OCI-M2 (cell line): ENCODE measurements around the gene AURKB.

Experiments used
- DNase-seq: peaks from one replicate; lab custom pipeline; 2025; ENCODE audit not compliant: unreplicated experiment; lab: John Stamatoyannopoulos, UW

The AURKB gene

DNA sequence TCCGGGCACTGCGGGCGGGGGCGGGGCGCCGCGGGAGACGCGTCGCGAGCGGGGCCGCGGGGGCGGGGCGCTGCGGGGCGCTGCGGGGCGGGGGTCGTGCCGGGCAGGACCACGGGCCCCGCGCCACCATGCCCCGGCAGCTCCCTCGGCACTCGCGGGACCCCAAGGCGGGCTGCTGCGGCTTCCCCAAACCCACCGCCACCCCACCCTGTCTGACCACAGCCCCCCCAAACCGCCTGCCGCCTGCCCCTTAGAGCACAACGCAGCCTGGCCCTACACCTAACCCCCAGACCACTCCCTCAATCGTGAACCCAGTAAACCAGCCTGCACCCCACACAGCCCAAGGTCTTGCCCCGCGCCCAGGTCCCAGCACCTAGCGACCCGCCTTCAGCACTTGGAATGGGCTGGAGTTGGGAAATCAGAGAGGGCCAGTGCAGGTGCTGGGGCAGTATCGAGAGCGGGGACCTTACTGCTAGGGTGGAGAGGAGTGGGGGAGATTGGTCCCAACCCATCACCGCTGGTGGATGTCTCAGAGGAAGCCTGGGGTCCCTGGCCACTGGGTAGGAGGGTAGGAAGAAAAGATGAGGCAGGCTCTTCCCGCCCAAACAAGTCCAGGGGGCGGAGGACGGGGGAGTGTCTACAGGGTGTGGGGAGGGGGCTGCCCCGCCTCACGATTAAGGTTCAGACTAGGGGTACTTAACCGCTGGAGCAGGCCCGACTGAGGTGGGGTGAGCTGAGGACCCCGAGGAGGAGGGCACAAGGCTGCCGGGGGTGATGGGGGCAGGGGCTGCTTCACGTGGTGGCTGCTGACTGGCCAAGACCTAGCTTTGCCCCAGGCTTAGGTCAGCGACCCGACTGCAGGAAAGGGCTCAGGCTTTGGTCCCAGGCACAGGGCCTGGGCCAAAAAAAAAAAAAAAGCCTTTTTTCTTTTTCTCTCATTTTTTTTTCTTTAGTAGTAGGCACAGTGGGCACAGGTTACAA is 47.1 kb downstream of the AURKB start:
- no peak for DNase-seq

DNA sequence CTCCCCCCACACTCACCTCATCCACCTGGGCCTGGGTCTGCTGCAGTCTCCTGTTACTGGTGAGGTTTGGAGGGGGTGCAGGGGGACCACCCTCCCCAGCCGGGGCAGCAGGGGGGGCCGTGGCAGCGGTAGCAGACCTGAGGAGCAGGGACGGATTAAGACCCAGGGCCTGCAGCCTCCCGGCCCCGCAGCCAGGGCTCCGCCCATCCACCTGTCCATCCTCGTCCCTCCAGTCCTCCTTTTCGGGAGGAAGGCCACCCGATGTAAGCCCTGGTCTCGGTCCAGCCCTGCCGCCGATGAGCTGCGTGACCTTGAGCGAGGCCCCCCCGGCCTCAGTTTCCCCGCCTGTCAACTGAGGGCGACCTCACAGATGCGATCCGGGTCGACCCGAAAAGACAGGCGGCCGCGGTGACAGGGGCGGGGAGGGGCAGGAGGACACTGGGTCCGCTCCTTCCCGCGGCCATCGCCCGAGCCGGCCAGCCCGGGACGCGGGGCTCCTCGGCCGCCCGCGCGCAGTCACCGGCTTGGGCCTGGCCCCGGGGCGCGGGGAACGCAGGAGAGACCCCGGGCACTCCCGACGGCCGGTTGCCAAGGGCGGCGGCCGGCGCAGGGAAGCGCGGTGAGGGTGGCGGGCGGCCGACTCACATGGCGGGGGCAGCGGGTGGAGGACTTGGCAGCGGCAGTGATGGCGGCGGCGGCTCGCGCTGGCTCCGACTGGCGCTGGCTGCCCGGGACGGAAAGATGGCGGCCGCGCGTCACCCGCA is 48.0 kb downstream of the AURKB start, which contains the start of gene VAMP2:
Gene VAMP2, minus strand, starts transcription at position 716 of the 764 bp plus-strand sequence. Its CDS starts 69 bp downstream, at position 647.
- no peak for DNase-seq

DNA sequence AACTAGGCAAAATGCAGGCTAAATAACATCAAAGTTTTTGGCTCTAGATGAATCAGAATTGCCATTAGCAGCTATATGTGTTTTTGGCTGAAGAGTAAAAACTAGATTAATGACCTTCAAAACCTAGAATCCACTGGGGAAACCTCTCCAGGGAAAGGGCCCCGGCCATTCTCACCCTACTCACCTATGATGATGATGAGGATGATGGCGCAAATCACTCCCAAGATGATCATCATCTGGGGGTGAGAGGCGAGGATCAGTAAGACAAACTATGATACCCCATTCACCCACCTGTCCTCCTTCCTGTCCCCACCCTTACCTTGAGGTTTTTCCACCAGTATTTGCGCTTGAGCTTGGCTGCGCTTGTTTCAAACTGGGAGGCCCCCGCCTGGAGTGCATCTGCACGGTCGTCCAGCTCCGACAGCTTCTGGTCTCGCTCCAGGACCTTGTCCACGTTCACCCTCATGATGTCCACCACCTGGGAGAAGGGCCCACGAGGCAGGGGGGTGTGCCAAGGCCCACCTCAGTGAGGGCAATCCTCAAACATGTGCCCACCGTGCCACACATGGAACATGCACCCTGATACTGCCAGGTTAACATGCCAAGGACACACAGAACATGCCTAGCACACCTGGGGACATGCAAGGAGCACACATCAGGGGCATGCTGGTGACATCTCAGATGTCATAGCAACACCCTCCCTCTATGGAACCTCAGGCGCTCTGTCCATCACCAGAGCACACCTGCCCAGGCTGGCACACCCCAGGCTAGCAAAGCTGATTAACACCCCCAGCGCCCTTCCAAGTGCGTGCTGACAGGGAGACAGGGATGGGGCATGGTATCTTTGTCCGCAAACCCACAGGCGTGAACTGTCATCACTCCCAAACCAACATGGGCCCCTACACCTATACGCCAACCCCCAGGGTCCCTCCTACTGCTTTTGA is 48.8 kb downstream of the AURKB start:
- no peak for DNase-seq

DNA sequence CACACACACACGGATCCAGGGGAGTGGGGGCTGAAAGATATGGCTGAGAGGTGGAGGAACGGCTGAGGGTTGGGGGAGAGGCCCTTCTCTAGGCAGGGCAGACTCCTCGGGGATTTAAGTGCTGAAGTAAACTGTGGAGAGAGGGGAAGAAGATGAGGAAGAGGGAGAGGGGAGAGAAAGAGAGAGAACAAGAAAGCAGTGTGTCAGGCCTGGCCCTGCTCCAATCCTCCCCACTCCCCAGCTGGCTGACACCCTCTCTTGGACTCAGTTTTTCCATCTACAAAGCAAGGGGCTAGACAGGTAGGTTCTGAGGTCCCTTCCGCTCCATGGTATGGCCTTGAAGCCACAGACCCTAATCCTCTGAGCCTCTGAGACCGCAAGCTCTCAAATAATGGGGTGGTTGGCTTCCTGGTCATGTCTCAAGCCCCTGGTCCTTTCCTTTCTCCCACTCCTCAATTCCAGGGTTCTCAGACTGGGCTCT is 49.6 kb downstream of the AURKB start:
- no peak for DNase-seq

DNA sequence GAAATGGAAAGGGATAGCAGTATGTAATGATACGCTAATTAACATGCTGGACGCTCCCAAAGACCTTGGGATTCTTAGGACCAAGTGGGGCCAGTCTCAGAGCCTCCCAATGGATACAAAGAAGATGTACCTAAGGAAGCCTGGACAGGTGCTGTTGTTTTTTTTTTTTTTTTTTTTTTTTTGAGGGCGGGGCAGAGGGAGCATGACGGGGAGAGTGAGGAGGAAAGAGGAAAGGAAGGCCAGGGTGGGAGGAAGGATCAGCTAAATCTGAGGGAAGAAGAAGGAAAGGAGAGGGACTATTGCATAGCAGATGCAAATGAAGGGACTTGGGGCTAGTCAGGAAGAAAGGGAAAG is 50.2 kb downstream of the AURKB start:
- DNase-seq = no peak

DNA sequence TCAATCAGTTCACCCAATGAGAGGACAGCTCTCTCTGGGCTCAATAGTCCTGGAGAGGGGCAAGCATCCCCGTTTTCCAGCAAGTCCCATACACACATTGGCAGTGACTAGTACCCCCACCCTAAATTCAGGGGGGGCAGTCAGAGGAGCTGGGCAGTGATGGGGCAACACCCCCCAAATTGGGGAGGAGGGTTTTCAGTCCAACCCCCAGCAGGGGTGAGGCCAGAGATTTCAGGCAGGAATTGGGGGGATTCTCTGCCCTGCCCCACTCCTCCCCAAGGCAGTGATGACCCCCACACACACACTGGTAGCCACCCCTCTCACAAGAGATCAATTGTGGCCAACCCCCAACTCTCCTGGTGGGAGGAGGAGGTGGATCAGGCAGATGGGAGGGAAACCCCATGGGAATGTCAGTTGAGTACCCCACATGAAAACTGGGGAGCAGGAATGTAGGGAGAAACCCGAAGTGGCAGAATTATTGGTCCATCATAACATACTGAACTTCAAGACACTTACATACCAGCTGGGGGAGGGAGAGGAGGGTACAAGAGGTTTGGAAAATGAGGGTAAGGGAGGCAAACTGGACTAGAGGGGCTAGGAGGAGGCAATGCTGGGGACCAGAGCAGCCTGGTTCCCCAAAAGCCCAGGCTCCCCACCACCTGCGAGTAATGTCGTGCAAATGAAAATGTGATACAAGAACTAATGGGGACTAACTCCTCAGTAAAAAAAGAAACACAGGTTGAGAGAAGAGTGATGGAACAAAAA is 50.7 kb downstream of the AURKB start:
- no peak for DNase-seq

DNA sequence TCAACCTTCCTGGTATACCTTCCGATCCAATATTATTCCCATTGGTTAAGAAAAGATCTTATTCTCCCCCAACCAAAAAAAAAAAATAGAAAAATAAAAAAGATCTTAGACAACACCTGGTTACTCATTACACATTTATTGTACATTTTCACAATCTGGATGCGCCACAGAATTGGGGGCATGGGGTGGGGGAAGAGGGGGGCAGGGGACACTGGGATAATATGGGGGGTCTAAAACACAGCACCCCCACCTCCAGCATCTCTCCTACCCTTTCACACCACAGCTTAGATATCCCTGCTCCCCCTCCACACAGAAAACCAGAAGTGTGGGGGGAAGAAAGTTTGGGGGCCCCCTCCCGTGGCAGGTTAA is 51.4 kb downstream of the AURKB start:
- no peak for DNase-seq

DNA sequence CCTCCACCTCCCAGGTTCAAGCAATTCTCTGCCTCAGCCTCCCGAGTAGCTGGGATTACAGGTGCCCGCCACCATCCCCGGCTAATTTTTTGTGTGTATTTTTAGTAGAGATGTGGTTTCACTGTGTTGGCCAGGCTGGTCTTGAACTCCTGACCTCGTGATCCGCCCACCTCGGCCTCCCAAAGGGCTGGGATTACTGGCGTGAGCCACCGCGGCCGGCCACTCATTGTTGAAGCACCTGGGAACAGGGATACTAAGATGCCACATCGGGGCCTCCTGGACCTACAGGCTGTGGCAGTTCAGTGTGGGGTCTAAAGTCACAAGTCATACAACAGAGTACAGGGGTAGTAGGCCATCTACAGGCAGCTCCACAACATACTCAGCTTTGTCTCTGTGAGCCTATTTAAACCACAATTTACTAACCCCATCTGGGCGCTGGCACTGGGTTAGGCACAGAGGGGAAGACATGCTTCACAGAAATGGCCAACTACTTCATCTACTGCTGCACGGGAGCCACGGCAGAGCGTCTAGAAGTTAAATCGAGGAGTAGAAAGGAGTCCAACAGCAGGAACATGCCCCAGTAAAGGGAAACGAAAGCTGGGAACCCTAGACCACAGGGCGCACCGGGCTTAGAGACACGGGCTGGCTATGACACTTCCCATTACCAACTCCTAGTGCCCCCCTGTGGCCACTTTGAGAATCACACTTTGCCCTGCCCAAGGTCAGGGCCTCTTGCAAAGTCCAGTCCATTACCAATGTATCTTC is 51.9 kb downstream of the AURKB start:
- DNase-seq = peak; percentile 84

DNA sequence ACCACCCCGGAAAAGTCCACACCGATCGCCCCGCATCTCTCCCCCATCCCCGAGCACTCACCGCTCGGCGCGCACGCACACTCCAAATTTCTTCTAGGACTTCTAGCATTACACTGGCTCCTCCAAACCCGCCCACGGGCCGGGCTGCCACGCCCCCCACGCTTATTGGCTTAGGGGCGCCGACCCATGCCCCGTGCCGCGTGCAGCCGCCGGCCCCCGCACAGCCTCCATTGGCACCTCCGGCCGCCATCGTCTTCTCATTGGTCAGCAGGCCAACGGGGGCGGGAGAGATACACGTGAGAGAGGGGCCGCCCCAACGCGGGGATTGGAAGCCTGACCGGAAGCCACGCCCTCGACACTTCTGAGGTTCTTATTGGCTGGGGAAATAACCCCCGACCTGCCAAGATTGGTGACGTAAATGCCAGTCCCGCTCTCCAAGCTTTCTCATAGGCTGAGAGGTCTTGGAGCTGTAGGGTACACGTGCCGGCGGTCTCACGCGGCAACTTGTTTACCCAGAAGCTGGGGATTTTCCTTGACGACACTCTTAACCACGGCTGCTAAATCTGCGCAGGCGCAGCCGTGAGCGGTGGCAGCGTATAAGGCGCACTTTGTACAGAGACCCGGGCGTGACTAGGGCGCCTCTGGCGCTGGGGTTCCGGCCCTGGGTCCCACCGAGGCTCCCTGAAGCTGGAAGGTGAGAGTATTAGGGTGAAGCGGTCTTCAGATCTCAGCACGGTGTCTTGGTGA is 54.0 kb downstream of the AURKB start:
- peak; percentile 95 for DNase-seq

DNA sequence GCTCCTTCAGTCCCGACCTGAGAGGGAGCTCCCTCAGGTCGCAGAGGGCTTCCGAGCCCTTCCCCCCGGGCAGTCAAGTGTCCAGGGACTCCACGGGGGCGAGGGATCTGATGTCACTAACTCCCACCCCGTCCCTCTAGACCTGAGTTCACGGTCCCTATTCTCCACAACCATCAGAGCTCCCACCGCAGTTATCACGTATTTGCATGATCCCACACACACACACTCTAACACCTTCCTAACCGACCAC is 54.5 kb downstream of the AURKB start:
- no peak for DNase-seq

DNA sequence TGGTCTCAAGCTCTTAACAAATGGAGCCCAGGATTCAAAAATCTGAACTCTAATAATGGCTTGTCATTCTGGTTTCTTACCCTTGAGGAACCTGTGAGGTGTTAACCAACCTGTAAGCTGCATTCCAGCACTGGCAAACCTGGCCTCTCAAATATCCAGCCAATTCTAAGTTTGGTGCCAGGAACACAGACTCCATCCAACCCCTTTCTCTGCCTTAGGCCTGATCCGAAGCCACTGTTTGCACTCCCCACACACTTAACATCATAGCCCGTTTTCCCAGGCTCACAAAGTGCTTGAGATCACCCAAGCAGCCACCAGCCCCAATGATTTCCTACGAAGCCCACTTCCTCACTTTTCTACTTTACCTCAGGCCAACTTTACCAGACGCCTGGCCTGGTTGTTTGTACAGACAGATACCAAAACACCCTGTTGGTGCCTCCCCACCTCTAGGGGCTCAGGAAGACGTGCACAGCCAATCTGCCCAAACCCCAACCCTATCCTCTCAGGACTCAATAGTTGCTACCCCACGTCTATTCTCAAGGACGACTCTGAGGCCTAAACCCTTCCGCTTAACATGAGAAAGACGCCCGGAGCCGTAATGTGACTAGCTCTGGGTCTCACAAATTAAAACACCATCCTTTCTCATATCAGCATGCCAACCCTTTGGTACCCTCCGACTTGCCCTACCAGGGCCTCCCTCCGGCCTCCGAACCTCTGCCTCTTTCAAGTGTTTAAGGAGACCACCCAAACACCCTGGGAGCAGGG is 55.0 kb downstream of the AURKB start:
- DNase-seq = no peak
